GM12891 (cell line): ENCODE results near the gene CDK6.

Experiments
- POLR2AphosphoS5 ChIP-seq: IDR thresholded peaks from 2 replicates; pipeline ENCODE4 v1.6.1; 2011; ENCODE audit warnings: low read depth, low read length, control low read depth
- TAF1 ChIP-seq: IDR thresholded peaks from 2 replicates; pipeline ENCODE4 v1.6.1; 2011; ENCODE audit warnings: low read depth, low read length, control low read depth

GRCh38 chr7:92623544-92623943 lies 212.8 kb downstream of the CDK6 start:
- TF ChIP-seq TAF1 = no peak
- no peak for TF ChIP-seq POLR2AphosphoS5
